Neural crest cell (in vitro differentiated cells): ENCODE measurements around the gene PAK1IP1. TPM values are rescaled to one million over a fixed set of nuclear protein-coding genes. Genes with fewer than 3 reads are reported as not detected.

Experiments used
- DNase-seq: peaks from one replicate; pipeline ENCODE4 v3.0.0; 2021; ENCODE audit warnings: low read depth, mixed read lengths, low spot score
- H3K27ac Mint-ChIP-seq: one replicate; pipeline ENCODE4 v1.8.0; 2021; ENCODE audit warnings: mild to moderate bottlenecking, mixed read lengths; ENCODE audit not compliant: unreplicated experiment
- H3K27me3 Mint-ChIP-seq: 2 replicates; pipeline ENCODE4 v1.8.0; 2021; ENCODE audit warnings: low read depth, mild to moderate bottlenecking, mixed read lengths
- H3K36me3 Mint-ChIP-seq: 2 replicates; pipeline ENCODE4 v1.8.0; 2021; ENCODE audit warnings: low read depth, mild to moderate bottlenecking, mixed read lengths
- H3K4me1 Mint-ChIP-seq: 2 replicates; pipeline ENCODE4 v1.8.0; 2021; ENCODE audit warnings: mixed read lengths
- H3K4me3 Mint-ChIP-seq: one replicate; pipeline ENCODE4 v1.8.0; 2021; ENCODE audit warnings: mild to moderate bottlenecking, mixed read lengths
- H3K9me3 Mint-ChIP-seq: 2 replicates; pipeline ENCODE4 v1.8.0; 2021; ENCODE audit warnings: mixed read lengths
- total RNA-seq: library from RNA; stranded (reverse); gene quantifications from 2 replicates; pipeline ENCODE4 v1.2.1, GENCODE V29; 2021
- TF ChIP-seq, protein P1 (sequence below): fragments of 200-600 bp; sonication (generic); conservative IDR thresholded peaks from 2 replicates; pipeline ENCODE4 v1.5.0; 2021; ENCODE audit warnings: antibody characterized with exemption, mild to moderate bottlenecking

PAK1IP1 gene
- total RNA-seq, 1 donor from 2014 or later = 21.6 TPM

DNA sequence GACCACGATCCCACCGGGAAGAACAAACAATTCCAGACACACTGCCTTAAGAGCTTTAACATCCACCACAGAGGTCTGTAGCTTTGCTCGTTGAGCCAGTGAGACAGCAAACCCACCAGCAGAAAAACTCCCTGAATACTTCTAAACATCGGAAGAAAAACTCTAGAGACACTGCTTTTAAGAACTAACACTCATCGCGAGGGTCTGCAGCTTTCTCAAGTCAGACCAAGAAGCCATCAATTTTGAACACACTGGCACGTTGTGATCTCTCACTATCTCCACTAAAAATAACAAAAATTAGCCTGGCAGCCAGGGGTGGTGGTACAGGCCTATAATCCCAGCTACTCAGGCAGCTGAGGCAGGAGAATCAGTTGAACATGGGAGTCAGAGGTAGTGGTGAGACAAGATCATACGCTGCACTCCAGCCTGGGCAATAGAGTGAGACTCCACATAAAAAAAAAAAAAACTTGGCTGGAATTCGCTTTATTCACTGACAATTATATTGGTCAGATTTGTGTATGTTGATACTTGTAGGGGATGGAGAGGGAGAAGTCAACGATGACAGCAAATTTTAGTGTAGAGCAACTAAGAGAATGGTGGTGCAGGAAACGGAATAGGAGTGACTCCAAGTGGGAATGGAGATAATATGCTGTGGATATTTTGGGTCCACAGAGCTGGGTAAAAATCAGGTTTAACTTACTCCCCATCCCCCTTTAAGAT is 27.2 kb downstream of the PAK1IP1 start:
- Mint-ChIP-seq H3K4me3 (peak overlapping the region; percentile 98), H3K36me3 (peaks cover 4% of the 10 kb centered on the region), H3K27me3 (no peaks in the 10 kb centered on the region), H3K27ac (peak overlapping the region; percentile 68), H3K4me1 (peaks cover 38% of the 10 kb centered on the region), H3K9me3 (peaks cover 2% of the 10 kb centered on the region)
- TF ChIP-seq, protein P1, sequence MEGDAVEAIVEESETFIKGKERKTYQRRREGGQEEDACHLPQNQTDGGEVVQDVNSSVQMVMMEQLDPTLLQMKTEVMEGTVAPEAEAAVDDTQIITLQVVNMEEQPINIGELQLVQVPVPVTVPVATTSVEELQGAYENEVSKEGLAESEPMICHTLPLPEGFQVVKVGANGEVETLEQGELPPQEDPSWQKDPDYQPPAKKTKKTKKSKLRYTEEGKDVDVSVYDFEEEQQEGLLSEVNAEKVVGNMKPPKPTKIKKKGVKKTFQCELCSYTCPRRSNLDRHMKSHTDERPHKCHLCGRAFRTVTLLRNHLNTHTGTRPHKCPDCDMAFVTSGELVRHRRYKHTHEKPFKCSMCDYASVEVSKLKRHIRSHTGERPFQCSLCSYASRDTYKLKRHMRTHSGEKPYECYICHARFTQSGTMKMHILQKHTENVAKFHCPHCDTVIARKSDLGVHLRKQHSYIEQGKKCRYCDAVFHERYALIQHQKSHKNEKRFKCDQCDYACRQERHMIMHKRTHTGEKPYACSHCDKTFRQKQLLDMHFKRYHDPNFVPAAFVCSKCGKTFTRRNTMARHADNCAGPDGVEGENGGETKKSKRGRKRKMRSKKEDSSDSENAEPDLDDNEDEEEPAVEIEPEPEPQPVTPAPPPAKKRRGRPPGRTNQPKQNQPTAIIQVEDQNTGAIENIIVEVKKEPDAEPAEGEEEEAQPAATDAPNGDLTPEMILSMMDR = no peak
- no peak for DNase-seq

DNA sequence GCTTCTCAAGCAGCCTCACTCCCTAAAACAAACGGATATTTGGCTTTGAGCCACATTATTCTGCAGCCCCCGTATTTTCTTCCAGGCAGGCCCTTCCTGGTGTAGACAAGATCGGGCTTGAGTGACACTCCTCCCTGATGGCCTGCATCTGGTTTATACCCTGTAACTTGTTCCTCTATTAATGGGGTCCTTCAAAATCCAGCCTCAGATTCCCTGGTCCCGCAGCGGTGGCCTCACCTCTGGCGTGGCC is 27.7 kb downstream of the PAK1IP1 start:
- Mint-ChIP-seq H3K9me3 (peaks cover 2% of the 10 kb centered on the region), H3K27me3 (no peaks in the 10 kb centered on the region), H3K27ac (peak overlapping the region; percentile 97), H3K36me3 (peaks cover 7% of the 10 kb centered on the region), H3K4me3 (peak overlapping the region; percentile 98), H3K4me1 (peaks cover 38% of the 10 kb centered on the region)
- TF ChIP-seq, protein P1 = no peak
- DNase-seq = no peak

DNA sequence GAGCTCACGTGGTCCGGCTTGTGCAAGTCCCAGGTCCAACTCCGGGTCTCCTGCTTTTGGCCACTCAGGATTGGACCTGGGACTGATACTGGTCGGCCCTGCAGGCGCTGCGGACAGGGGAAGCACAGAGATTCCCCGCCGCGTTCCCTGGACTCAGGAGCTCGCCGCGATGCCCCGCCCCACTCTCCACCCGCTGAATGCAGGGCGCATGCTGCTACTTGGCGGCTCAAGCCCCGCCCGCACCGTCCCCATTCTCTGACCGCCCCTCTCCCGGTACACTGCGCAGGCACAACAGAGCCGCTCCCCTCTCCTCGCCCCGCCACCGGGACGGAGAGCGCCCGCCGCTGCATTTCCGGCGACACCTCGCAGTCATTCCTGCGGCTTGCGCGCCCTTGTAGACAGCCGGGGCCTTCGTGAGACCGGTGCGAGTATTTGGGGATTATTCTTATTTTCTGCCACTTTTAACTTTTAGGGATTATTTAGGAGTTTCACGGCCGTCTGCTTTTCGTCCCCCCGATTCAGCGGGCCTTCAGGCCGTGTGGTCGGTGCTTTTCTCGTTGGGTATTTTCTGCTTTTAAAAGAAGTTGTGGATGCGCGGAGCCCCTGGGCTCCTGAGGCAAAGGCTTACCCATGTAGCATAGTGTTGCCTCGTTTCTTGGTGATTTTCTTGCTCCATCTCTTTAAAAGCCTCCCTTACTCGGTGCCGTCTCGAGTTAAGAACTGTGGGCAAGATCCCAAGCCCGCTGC is 28.2 kb downstream of the PAK1IP1 start, which contains the start of gene TMEM14C:
TMEM14C (plus strand) TSS at position 251 of the 747 bp plus-strand sequence. CDS start 1,544 bp downstream, outside the sequence.
- TF ChIP-seq, protein P1 = no peak
- Mint-ChIP-seq H3K4me3 (peak within 1 kb of the TSS; percentile 98), H3K4me1 (peaks cover 38% of the 10 kb centered on the region), H3K9me3 (peaks cover 2% of the 10 kb centered on the region), H3K27ac (peak within 1 kb of the TSS; percentile 97), H3K36me3 (peaks cover 10% of the 10 kb centered on the region), H3K27me3 (no peaks in the 10 kb centered on the region)
- DNase-seq = peak; percentile 93

DNA sequence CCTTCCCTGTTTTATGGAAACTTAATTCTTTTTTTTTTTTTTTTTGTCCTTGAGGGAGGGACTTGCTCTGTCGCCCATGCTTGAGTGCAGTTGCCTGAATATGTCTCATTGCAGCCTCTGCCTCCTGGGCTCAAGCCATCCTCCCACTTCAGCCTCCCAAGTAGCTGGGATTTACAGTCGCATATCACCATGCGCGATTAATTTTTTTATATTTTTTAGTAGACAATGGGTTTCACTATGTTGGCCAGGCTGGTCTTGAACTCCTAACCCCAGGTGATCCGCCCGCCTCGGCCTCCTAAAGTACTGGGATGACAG is 28.8 kb downstream of the PAK1IP1 start:
- peaks cover 38% of the 10 kb centered on the region for H3K4me1 Mint-ChIP-seq
- TF ChIP-seq, protein P1 = no peak

DNA sequence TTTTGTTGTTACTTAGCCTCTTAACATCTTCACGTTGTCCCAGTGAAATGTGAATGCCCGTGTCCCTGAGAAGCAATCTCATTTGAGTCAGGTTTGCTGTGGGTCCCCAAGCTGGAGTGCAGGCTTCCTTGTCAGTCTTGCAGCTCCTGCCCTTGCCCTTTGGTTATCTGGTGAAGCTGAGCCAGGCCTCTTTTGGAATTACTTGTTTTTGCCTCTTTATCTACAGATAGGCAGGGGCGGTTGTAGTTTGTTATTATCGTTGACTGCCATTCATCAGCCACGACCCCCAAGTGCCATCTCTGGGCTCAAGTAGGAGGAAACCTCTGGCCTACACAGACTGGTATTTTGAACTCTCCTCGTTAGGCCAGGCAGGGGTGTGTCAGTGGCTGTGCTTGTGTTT is 30.3 kb downstream of the PAK1IP1 start:
- H3K9me3 Mint-ChIP-seq = peaks cover 2% of the 10 kb centered on the region
- H3K4me3 Mint-ChIP-seq = peak overlapping the region; percentile 98
- TF ChIP-seq, protein P1 = no peak
- peaks cover 13% of the 10 kb centered on the region for H3K36me3 Mint-ChIP-seq
- peaks cover 38% of the 10 kb centered on the region for H3K4me1 Mint-ChIP-seq
- no peaks in the 10 kb centered on the region for H3K27me3 Mint-ChIP-seq
- DNase-seq = no peak
- peak overlapping the region; percentile 57 for H3K27ac Mint-ChIP-seq

More for the DNA sequence above, 28.8 kb downstream of the PAK1IP1 start:
- Mint-ChIP-seq H3K36me3 (peaks cover 13% of the 10 kb centered on the region), H3K4me3 (peak overlapping the region; percentile 98), H3K27me3 (no peaks in the 10 kb centered on the region), H3K9me3 (peaks cover 2% of the 10 kb centered on the region), H3K27ac (peak overlapping the region; percentile 97)
- DNase-seq = no peak
